ENCODE data around the gene ASRGL1. TPM values are rescaled to one million over a fixed set of nuclear protein-coding genes. Genes with fewer than 3 reads are reported as not detected.

ASRGL1 gene
- total and polyA plus RNA-seq, 2 of the 13 experiments (the other 11 are each of a cell fraction or from before 2014, with no cell fraction given): 50.8 to 97.5 TPM

GRCh38 chr11:62340269-62340901 is 3.1 kb downstream of the ASRGL1 start (continued):
- TF ChIP-seq THRA (CRISPR knock-in tag; IDR thresholded peaks at IDR 0.05; ENCODE audit: borderline replicate concordance): 0 out of 2 replicates have a peak, but pooled peaks have one; percentile 28
- 0 out of 2 replicates have a peak, but pooled peaks have one; percentile 25 for TF ChIP-seq ZNF788 (CRISPR knock-in tag; IDR thresholded peaks at IDR 0.05; ENCODE audit: borderline replicate concordance)

GRCh38 chr11:62341588-62341987 is 4.3 kb downstream of the ASRGL1 start:
- BruUV-seq (replicated peaks): no TSS peak
- POLR2A ChIA-PET: no interaction called here

More at GRCh38 chr11:62341588-62341987, 4.3 kb downstream of the ASRGL1 start:
- FAIRE-seq (no peak), DNase-seq (ENCODE audit: low spot score) (no peak), ATAC-seq (no peak)
- Histone ChIP-seq H3K4me1 (ENCODE audit: insufficient read depth, low read length) (peaks cover 70% of the 10 kb centered on the region), H3K9ac (ENCODE audit: insufficient read depth, low read depth, low read length) (no peak overlapping the region), H4K20me1 (ENCODE audit: insufficient read depth, low read length) (no peaks in the 10 kb centered on the region), H2AFZ (ENCODE audit: low read length) (no peak overlapping the region), H3K4me2 (ENCODE audit: low read depth, low read length) (no peak overlapping the region; the same call in none of the 2 replicates), H3K36me3 (replicated peaks in 1 of 2; ENCODE audit: control insufficient read depth in 1 of 2, insufficient read depth in 2 of 2, low read length in 2 of 2) (peaks cover 0 to 23% of the 10 kb centered on the region in 2 experiments; a peak in 2 of 5 replicates), H3K27me3 (ENCODE audit: control insufficient read depth in 1 of 2, insufficient read depth in 2 of 2, low read length in 2 of 2) (no peaks in the 10 kb centered on the region), H3K27ac (ENCODE audit: extremely low read length, insufficient read depth, low read length) (peak overlapping the region; percentile 82), H3K4me3 (replicated peaks in 1 of 3; ENCODE audit: insufficient read depth in 1 of 3, low read depth in 2 of 3, low read length in 3 of 3) (no peak overlapping the region), H3K79me2 (ENCODE audit: insufficient read depth, low read length) (peaks cover 18% of the 10 kb centered on the region), H3K9me3 (ENCODE audit: low read length) (no peaks in the 10 kb centered on the region)
- in situ Hi-C loops (cut with HindIII; ENCODE audit: extremely low pct_ligation_motif_present, low pct_unique_long_range_greater_than_20kb) (no loop called here), intact Hi-C loops (cut with micrococcal nuclease; ENCODE audit: unreplicated experiment) (no loop called here)
- WGBS (ENCODE audit: low lambda C conversion rate): 76% methylated on average over 4 of the region's 4 CpGs
- CTCF ChIA-PET (ENCODE audit: low intra/inter-chr PET ratio, low total read pairs): interaction anchor here (1.3 kb wide), 1 partner anchor 37 kb away, joined by 6 read pairs; no protein-coding TSS in a partner anchor
- TF ChIP-seq E2F5 (CRISPR knock-in tag; conservative IDR thresholded peaks at IDR 0.05) (no peak), NCOR1 (IDR thresholded peaks at IDR 0.05; ENCODE audit: borderline replicate concordance, low read length) (no peak), MTERF4 (CRISPR knock-in tag; IDR thresholded peaks at IDR 0.05) (no peak), MZF1 (CRISPR knock-in tag; IDR thresholded peaks at IDR 0.05; ENCODE audit: borderline replicate concordance) (no peak), MAFF (IDR thresholded peaks at IDR 0.05; ENCODE audit: low read depth, low read length) (no peak), ZKSCAN1 (IDR thresholded peaks at IDR 0.05; ENCODE audit: low read length) (no peak), HNRNPL (IDR thresholded peaks at IDR 0.05; ENCODE audit: low read depth, low read length) (no peak), ZNF7 (CRISPR knock-in tag; IDR thresholded peaks at IDR 0.05) (no peak), POLR2G (IDR thresholded peaks at IDR 0.05; ENCODE audit: low read depth, low read length) (no peak), ZNF468 (CRISPR knock-in tag; IDR thresholded peaks at IDR 0.05) (no peak)

Data from HepG2 (cell line).